ENCODE measurements around the gene TCN1. TPM values are rescaled to one million over a fixed set of nuclear protein-coding genes. Genes with fewer than 3 reads are reported as not detected.
"Not testable (repeated sequence)": the region's sequence is repeated elsewhere in the genome, so short reads cannot be mapped to it uniquely, and the experiment has no call there.

Gene TCN1
- total and polyA plus RNA-seq, 9 donors, result 0.20 to 0.38 (median 0.28) TPM; not detected in 5

DNA sequence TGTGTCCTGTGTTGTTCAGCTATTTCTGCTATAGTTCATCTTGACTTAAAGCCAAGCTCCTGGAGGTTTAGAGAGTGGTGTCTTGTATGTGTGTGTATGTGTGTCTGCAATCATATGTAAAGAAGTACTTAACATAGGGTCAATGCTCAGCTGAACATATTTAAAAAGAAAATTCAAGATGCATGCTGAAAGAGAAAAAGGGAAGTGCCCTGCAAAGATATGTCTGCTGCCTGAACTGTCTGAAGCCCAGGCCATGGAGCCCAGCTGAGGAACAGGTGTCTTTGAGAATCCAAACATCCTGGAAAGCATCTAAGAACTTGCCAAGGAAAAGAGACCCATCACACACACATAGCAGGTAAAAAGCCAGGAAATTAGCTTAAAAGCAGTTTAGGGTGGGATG lies 6.6 kb downstream of the TCN1 start:
- Histone ChIP-seq H3K4me3 (ENCODE audit: low read length) (no peak overlapping the region), H3K36me3 (ENCODE audit: control insufficient read depth, insufficient read depth, low read length) (no peaks in the 10 kb centered on the region), H3K27me3 (ENCODE audit: control insufficient read depth, insufficient read depth, low read length) (no peaks in the 10 kb centered on the region), H3K9me3 (replicated peaks; ENCODE audit: control insufficient read depth, low read depth, low read length) (no peaks in the 10 kb centered on the region), H3K27ac (ENCODE audit: low read length) (no peak overlapping the region), H3K4me1 (ENCODE audit: control insufficient read depth, insufficient read depth, low read length) (no peaks in the 10 kb centered on the region)
- no peak for DNase-seq

DNA sequence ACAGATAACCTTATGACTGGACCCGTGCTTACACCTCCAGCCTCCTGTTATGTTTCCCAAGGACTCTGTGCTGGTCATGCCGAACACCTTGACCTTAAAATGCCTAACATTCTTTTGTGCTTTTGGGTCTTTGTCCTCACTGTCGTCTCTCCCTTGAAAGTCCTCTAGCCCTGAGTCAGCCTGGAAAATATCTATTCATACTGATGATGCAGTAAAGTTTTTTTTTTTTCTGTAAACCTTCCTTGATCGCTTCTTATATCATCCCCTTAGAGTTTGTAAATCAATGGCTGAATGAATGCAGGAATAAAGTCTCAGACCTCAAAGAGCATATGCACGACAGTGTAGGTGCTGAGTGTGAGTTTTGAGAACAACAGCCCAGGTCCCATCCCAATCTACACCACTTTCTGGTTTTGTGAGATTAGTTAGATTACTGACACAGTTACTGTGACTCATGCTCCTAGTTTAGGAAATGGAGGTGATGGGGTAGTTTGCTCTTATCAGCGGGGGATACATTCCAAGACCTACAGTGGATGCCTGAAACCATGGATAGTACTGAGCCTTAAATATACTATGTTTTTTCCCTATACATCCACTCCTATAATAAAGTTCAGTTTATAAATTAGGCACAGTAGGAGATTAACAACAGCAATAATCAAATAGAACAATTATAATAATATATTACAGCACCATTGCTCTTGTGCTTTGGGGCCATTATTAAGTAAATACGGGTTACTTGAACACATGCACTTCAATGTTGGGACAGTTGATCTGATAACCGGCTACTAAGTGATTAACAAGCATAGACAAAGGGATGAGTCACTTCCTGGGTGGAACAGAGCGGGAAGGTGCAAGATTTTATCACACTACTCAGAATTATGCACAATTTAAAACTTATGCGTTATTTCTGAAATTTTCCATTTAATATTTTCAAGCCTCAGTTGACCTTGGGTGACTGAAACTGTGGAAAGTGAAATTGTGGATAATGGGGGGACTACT lies 8.6 kb downstream of the TCN1 start:
- DNase-seq, result no peak
- Histone ChIP-seq H3K27ac (ENCODE audit: low read length) (no peak overlapping the region), H3K4me3 (ENCODE audit: low read length) (no peak overlapping the region), H3K27me3 (ENCODE audit: control insufficient read depth, insufficient read depth, low read length) (no peaks in the 10 kb centered on the region), H3K36me3 (ENCODE audit: control insufficient read depth, insufficient read depth, low read length) (no peaks in the 10 kb centered on the region), H3K4me1 (ENCODE audit: control insufficient read depth, insufficient read depth, low read length) (no peaks in the 10 kb centered on the region), H3K9me3 (replicated peaks; ENCODE audit: control insufficient read depth, low read depth, low read length) (no peaks in the 10 kb centered on the region)
- 50% methylated on average over 2 of the region's 10 CpGs for WGBS (ENCODE audit: insufficient coverage)

DNA sequence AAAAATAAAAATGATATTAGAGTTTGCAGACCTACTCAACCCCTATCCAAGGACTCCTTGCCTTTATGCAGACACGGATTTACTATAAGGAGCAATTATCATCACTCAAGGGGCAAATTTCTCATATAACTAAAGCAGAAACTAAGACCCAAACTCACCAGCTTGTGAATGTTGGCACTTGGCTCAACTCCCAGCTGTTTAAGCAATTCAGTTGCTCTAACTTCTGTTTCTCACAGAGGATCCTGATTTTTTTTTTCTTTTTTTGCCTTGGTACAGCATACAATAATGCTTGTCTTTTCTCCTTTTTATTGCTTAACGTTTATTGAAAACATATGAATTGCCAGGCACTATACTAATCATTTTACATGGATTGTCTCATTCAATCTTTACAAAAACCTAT lies 11.4 kb downstream of the TCN1 start:
- H3K9me3 ChIP-seq (replicated peaks; ENCODE audit: control insufficient read depth, low read depth, low read length), result no peaks in the 10 kb centered on the region
- no peak for DNase-seq
- no peaks in the 10 kb centered on the region for H3K36me3 ChIP-seq (ENCODE audit: control insufficient read depth, insufficient read depth, low read length)
- H3K27me3 ChIP-seq (ENCODE audit: control insufficient read depth, insufficient read depth, low read length), result no peaks in the 10 kb centered on the region
- no peak overlapping the region for H3K27ac ChIP-seq (ENCODE audit: low read length)
- H3K4me3 ChIP-seq (ENCODE audit: low read length), result no peak overlapping the region
- no peaks in the 10 kb centered on the region for H3K4me1 ChIP-seq (ENCODE audit: control insufficient read depth, insufficient read depth, low read length)
- WGBS (ENCODE audit: insufficient coverage), result no CpG with 5 or more reads among the region's 2 CpGs

GRCh38 chr11:59851416-59851815 lies 14.9 kb downstream of the TCN1 start:
- not testable (repeated sequence) for H3K27ac ChIP-seq (ENCODE audit: low read length); H3K9me3 ChIP-seq (replicated peaks; ENCODE audit: control insufficient read depth, low read depth, low read length); H3K4me1 ChIP-seq (ENCODE audit: control insufficient read depth, insufficient read depth, low read length); H3K27me3 ChIP-seq (ENCODE audit: control insufficient read depth, insufficient read depth, low read length); H3K36me3 ChIP-seq (ENCODE audit: control insufficient read depth, insufficient read depth, low read length); H3K4me3 ChIP-seq (ENCODE audit: low read length); DNase-seq
- WGBS (ENCODE audit: insufficient coverage), result 100% methylated on average over 1 of the region's 5 CpGs

GRCh38 chr11:59849551-59849950 lies 16.7 kb downstream of the TCN1 start:
- not testable (repeated sequence) for H3K27ac ChIP-seq (ENCODE audit: low read length); H3K4me1 ChIP-seq (ENCODE audit: control insufficient read depth, insufficient read depth, low read length); H3K9me3 ChIP-seq (replicated peaks; ENCODE audit: control insufficient read depth, low read depth, low read length); H3K36me3 ChIP-seq (ENCODE audit: control insufficient read depth, insufficient read depth, low read length); DNase-seq; H3K27me3 ChIP-seq (ENCODE audit: control insufficient read depth, insufficient read depth, low read length); H3K4me3 ChIP-seq (ENCODE audit: low read length)
- WGBS (ENCODE audit: insufficient coverage), result 100% methylated on average over 1 of the region's 2 CpGs

- Histone ChIP-seq H3K27ac (ENCODE audit: low read length) (no peak overlapping the region), H3K36me3 (ENCODE audit: control insufficient read depth, insufficient read depth, low read length) (no peaks in the 10 kb centered on the region)
- WGBS (ENCODE audit: insufficient coverage), result no CpG with 5 or more reads among the region's 2 CpGs
These were observed 17.2 kb downstream of the TCN1 start for GRCh38 chr11:59849129-59849528.

GRCh38 chr11:59848439-59848838 lies 17.8 kb downstream of the TCN1 start:
- not testable (repeated sequence) for H3K27ac ChIP-seq (ENCODE audit: low read length); H3K36me3 ChIP-seq (ENCODE audit: control insufficient read depth, insufficient read depth, low read length); H3K4me3 ChIP-seq (ENCODE audit: low read length); H3K9me3 ChIP-seq (replicated peaks; ENCODE audit: control insufficient read depth, low read depth, low read length); H3K4me1 ChIP-seq (ENCODE audit: control insufficient read depth, insufficient read depth, low read length); DNase-seq; H3K27me3 ChIP-seq (ENCODE audit: control insufficient read depth, insufficient read depth, low read length)
- 80% methylated on average over 1 of the region's 6 CpGs for WGBS (ENCODE audit: insufficient coverage)

More at GRCh38 chr11:59849129-59849528, 17.2 kb downstream of the TCN1 start:
- H3K9me3 ChIP-seq (replicated peaks; ENCODE audit: control insufficient read depth, low read depth, low read length), result no peaks in the 10 kb centered on the region
- DNase-seq, result no peak
- H3K4me3 ChIP-seq (ENCODE audit: low read length), result no peak overlapping the region
- no peaks in the 10 kb centered on the region for H3K27me3 ChIP-seq (ENCODE audit: control insufficient read depth, insufficient read depth, low read length)
- H3K4me1 ChIP-seq (ENCODE audit: control insufficient read depth, insufficient read depth, low read length), result no peaks in the 10 kb centered on the region

GRCh38 chr11:59847626-59848025 lies 18.7 kb downstream of the TCN1 start:
- DNase-seq, result no peak
- H3K27ac ChIP-seq (ENCODE audit: low read length), result no peak overlapping the region
- no peaks in the 10 kb centered on the region for H3K36me3 ChIP-seq (ENCODE audit: control insufficient read depth, insufficient read depth, low read length)
- H3K27me3 ChIP-seq (ENCODE audit: control insufficient read depth, insufficient read depth, low read length), result no peaks in the 10 kb centered on the region
- H3K9me3 ChIP-seq (replicated peaks; ENCODE audit: control insufficient read depth, low read depth, low read length), result no peaks in the 10 kb centered on the region
- H3K4me1 ChIP-seq (ENCODE audit: control insufficient read depth, insufficient read depth, low read length), result no peaks in the 10 kb centered on the region
- 87% methylated on average over 1 of the region's 3 CpGs for WGBS (ENCODE audit: insufficient coverage)
- H3K4me3 ChIP-seq (ENCODE audit: low read length), result no peak overlapping the region

DNA sequence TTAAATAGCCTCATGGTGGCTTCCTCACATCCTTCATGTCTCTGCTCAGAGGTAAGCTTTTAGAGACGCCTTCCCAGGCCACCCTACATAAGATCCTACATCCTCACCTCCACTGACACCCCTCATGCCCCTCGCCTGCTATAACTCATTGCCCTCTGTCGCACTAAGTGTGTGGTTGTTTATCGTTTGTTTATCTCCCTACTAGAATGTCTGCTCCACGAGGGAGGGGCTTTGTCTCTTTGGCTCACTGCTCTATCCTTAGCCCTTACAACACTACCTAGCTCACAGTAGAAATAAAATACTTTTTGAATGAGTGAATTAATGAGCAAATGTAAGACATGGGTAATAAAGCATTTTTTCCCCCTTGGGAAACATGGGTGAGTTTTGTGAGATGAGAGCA lies 19.7 kb downstream of the TCN1 start:
- H3K27ac ChIP-seq (ENCODE audit: low read length), result no peak overlapping the region
- no peak overlapping the region for H3K4me3 ChIP-seq (ENCODE audit: low read length)
- H3K9me3 ChIP-seq (replicated peaks; ENCODE audit: control insufficient read depth, low read depth, low read length), result no peaks in the 10 kb centered on the region
- no peaks in the 10 kb centered on the region for H3K27me3 ChIP-seq (ENCODE audit: control insufficient read depth, insufficient read depth, low read length)
- DNase-seq, result no peak
- no peaks in the 10 kb centered on the region for H3K4me1 ChIP-seq (ENCODE audit: control insufficient read depth, insufficient read depth, low read length)
- H3K36me3 ChIP-seq (ENCODE audit: control insufficient read depth, insufficient read depth, low read length), result no peaks in the 10 kb centered on the region
- WGBS (ENCODE audit: insufficient coverage), result no CpG with 5 or more reads among the region's 5 CpGs

GRCh38 chr11:59845399-59845798 lies 20.9 kb downstream of the TCN1 start, which contains the start of gene CBLIF:
Gene CBLIF, minus strand, starts transcription at chr11:59845499. Its CDS starts 46 bp downstream, at chr11:59845453.
- Histone ChIP-seq H3K9me3 (replicated peaks; ENCODE audit: control insufficient read depth, low read depth, low read length) (no peaks in the 10 kb centered on the region), H3K36me3 (ENCODE audit: control insufficient read depth, insufficient read depth, low read length) (no peaks in the 10 kb centered on the region), H3K4me1 (ENCODE audit: control insufficient read depth, insufficient read depth, low read length) (no peaks in the 10 kb centered on the region), H3K27me3 (ENCODE audit: control insufficient read depth, insufficient read depth, low read length) (no peaks in the 10 kb centered on the region), H3K4me3 (ENCODE audit: low read length) (no peak within 1 kb of the TSS), H3K27ac (ENCODE audit: low read length) (no peak within 1 kb of the TSS)
- DNase-seq, result no peak
- 77% methylated on average over 3 of the region's 4 CpGs for WGBS (ENCODE audit: insufficient coverage)

Measured in muscle of leg (tissue), 11 donors.